ENCODE results near the gene SCN2A.

DNA sequence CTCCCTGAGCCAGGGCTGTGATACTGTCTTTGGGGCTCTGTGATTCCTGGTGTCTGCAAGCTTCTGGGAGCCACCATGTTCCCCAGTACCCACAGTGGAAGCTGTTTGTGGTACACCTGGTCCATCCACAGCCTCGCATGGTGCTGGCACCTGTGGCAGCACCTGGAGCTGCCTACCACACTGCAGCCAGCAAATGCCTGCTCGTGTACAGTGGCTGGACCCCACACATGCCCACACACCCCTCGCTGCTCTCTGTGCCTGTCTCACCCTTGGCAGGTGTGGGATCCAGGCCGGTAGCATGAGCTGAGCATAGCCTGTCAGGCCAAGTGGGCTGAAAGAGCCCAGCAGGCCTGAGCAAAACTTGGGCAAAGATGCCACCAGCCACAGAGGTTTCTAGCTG, 188.5 kb downstream of the SCN2A start:
- TF ChIP-seq, protein P1, sequence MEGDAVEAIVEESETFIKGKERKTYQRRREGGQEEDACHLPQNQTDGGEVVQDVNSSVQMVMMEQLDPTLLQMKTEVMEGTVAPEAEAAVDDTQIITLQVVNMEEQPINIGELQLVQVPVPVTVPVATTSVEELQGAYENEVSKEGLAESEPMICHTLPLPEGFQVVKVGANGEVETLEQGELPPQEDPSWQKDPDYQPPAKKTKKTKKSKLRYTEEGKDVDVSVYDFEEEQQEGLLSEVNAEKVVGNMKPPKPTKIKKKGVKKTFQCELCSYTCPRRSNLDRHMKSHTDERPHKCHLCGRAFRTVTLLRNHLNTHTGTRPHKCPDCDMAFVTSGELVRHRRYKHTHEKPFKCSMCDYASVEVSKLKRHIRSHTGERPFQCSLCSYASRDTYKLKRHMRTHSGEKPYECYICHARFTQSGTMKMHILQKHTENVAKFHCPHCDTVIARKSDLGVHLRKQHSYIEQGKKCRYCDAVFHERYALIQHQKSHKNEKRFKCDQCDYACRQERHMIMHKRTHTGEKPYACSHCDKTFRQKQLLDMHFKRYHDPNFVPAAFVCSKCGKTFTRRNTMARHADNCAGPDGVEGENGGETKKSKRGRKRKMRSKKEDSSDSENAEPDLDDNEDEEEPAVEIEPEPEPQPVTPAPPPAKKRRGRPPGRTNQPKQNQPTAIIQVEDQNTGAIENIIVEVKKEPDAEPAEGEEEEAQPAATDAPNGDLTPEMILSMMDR (IDR thresholded peaks at IDR 0.05), result no peak
- TF ChIP-seq POLR2A (IDR thresholded peaks at IDR 0.05), result no peak
